Vagina (tissue), 2 donors: ENCODE data around the gene NUDT3.

Experiments used
- CTCF ChIP-seq, 3 experiments: fragments of 450-650 bp in 2 of 3; fragments of 200-600 bp in 1 of 3; sonication (generic) in 1 of 3; IDR thresholded peaks; one replicate each; pipeline ENCODE4 v1.5.1; 2017 to 2019; ENCODE audit warnings: antibody characterized with exemption in 3 of 3, mild to moderate bottlenecking in 2 of 3, moderate library complexity in 2 of 3
- POLR2A ChIP-seq, 2 donors: fragments of 450-650 bp; IDR thresholded peaks; one replicate each; pipeline ENCODE4 v1.6.1; 2017; ENCODE audit warnings: antibody characterized with exemption in 2 of 2, mild to moderate bottlenecking in 2 of 2, moderate library complexity in 2 of 2

- TF ChIP-seq CTCF (IDR thresholded peaks at IDR 0.05): no peak
- no peak for TF ChIP-seq POLR2A (IDR thresholded peaks at IDR 0.05)
These were observed 161.7 kb downstream of the NUDT3 start for GRCh38 chr6:34230653-34231371.
